ENCODE results near the gene TRIM16. TPM values are rescaled to one million over a fixed set of nuclear protein-coding genes. Genes with fewer than 3 reads are reported as not detected.

The TRIM16 gene
- total and polyA plus RNA-seq, 2 of the 8 experiments (the other 6 are each of a cell fraction or from before 2014, with no cell fraction given), result 15.2 to 29.1 TPM

GRCh38 chr17:15662681-15663080, 21.4 kb downstream of the TRIM16 start (continued):
- TF ChIP-seq, protein P1, sequence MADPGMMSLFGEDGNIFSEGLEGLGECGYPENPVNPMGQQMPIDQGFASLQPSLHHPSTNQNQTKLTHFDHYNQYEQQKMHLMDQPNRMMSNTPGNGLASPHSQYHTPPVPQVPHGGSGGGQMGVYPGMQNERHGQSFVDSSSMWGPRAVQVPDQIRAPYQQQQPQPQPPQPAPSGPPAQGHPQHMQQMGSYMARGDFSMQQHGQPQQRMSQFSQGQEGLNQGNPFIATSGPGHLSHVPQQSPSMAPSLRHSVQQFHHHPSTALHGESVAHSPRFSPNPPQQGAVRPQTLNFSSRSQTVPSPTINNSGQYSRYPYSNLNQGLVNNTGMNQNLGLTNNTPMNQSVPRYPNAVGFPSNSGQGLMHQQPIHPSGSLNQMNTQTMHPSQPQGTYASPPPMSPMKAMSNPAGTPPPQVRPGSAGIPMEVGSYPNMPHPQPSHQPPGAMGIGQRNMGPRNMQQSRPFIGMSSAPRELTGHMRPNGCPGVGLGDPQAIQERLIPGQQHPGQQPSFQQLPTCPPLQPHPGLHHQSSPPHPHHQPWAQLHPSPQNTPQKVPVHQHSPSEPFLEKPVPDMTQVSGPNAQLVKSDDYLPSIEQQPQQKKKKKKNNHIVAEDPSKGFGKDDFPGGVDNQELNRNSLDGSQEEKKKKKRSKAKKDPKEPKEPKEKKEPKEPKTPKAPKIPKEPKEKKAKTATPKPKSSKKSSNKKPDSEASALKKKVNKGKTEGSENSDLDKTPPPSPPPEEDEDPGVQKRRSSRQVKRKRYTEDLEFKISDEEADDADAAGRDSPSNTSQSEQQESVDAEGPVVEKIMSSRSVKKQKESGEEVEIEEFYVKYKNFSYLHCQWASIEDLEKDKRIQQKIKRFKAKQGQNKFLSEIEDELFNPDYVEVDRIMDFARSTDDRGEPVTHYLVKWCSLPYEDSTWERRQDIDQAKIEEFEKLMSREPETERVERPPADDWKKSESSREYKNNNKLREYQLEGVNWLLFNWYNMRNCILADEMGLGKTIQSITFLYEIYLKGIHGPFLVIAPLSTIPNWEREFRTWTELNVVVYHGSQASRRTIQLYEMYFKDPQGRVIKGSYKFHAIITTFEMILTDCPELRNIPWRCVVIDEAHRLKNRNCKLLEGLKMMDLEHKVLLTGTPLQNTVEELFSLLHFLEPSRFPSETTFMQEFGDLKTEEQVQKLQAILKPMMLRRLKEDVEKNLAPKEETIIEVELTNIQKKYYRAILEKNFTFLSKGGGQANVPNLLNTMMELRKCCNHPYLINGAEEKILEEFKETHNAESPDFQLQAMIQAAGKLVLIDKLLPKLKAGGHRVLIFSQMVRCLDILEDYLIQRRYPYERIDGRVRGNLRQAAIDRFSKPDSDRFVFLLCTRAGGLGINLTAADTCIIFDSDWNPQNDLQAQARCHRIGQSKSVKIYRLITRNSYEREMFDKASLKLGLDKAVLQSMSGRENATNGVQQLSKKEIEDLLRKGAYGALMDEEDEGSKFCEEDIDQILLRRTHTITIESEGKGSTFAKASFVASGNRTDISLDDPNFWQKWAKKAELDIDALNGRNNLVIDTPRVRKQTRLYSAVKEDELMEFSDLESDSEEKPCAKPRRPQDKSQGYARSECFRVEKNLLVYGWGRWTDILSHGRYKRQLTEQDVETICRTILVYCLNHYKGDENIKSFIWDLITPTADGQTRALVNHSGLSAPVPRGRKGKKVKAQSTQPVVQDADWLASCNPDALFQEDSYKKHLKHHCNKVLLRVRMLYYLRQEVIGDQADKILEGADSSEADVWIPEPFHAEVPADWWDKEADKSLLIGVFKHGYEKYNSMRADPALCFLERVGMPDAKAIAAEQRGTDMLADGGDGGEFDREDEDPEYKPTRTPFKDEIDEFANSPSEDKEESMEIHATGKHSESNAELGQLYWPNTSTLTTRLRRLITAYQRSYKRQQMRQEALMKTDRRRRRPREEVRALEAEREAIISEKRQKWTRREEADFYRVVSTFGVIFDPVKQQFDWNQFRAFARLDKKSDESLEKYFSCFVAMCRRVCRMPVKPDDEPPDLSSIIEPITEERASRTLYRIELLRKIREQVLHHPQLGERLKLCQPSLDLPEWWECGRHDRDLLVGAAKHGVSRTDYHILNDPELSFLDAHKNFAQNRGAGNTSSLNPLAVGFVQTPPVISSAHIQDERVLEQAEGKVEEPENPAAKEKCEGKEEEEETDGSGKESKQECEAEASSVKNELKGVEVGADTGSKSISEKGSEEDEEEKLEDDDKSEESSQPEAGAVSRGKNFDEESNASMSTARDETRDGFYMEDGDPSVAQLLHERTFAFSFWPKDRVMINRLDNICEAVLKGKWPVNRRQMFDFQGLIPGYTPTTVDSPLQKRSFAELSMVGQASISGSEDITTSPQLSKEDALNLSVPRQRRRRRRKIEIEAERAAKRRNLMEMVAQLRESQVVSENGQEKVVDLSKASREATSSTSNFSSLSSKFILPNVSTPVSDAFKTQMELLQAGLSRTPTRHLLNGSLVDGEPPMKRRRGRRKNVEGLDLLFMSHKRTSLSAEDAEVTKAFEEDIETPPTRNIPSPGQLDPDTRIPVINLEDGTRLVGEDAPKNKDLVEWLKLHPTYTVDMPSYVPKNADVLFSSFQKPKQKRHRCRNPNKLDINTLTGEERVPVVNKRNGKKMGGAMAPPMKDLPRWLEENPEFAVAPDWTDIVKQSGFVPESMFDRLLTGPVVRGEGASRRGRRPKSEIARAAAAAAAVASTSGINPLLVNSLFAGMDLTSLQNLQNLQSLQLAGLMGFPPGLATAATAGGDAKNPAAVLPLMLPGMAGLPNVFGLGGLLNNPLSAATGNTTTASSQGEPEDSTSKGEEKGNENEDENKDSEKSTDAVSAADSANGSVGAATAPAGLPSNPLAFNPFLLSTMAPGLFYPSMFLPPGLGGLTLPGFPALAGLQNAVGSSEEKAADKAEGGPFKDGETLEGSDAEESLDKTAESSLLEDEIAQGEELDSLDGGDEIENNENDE (IDR thresholded peaks at IDR 0.05; ENCODE audit: insufficient replicate concordance, low read length), result no peak
- TF ChIP-seq ASH2L (IDR thresholded peaks at IDR 0.05; ENCODE audit: low read length) (no peak), BRCA1 (IDR thresholded peaks at IDR 0.05; ENCODE audit: low read depth, low read length) (no peak)

Measured in H1 (cell line).